Ascending aorta (tissue), 2 donors: Measurements from ENCODE around the gene WDR86. TPM values are rescaled to one million over a fixed set of nuclear protein-coding genes. Genes with fewer than 3 reads are reported as not detected.
A peak's percentile ranks its signal among the peaks of the same experiment; 100 is the strongest.

Source experiments
- DNase-seq, 2 donors: peaks; one replicate each; pipeline ENCODE4 v3.0.0-alpha.2; 2019; ENCODE audit warnings: low spot score in 2 of 2
- H3K27ac ChIP-seq, 2 donors: fragments of 200-600 bp; sonication (generic); one replicate each; pipeline ENCODE4 v1.5.1; 2016 to 2017; ENCODE audit warnings: mild to moderate bottlenecking in 1 of 2
- H3K27me3 ChIP-seq: fragments of 200-600 bp; sonication (generic); one replicate; pipeline ENCODE4 v1.5.1; 2017
- H3K36me3 ChIP-seq, 2 donors: fragments of 200-600 bp; sonication (generic); one replicate each; pipeline ENCODE4 v1.5.1; 2016
- H3K4me1 ChIP-seq, 2 donors: fragments of 200-600 bp; sonication (generic); one replicate each; pipeline ENCODE4 v1.5.1; 2016 to 2017; ENCODE audit warnings: mild to moderate bottlenecking in 1 of 2
- H3K4me3 ChIP-seq, 2 donors: fragments of 200-600 bp; sonication (generic); one replicate each; pipeline ENCODE4 v1.5.1; 2016 to 2017; ENCODE audit warnings: mild to moderate bottlenecking in 1 of 2
- H3K9me3 ChIP-seq, 2 donors: fragments of 200-600 bp; sonication (generic); one replicate each; pipeline ENCODE4 v1.5.1; 2016
- CTCF ChIP-seq, 3 experiments: fragments of 200-600 bp in 2 of 3; fragments of 450-650 bp in 1 of 3; sonication (generic) in 2 of 3; IDR thresholded peaks; one replicate each; pipeline ENCODE4 v1.5.1; 2016 to 2019; ENCODE audit warnings: antibody characterized with exemption in 3 of 3, mild to moderate bottlenecking in 1 of 3, moderate library complexity in 1 of 3
- intact Hi-C: fragments of 100-400 bp; cut with DNase I; formaldehyde crosslinking; loops from one replicate; pipeline ENCODE4 v1.15.1; 2023
- total RNA-seq: library from RNA; depleted of rRNA; stranded (reverse); fragments of >200 nt; gene quantifications from one replicate; pipeline ENCODE4 v1.1.0, GENCODE V29; 2016

WDR86 gene
- total RNA-seq, 1 donor from 2014 or later = 4.0 TPM

GRCh38 chr7:151381348-151382078 is 28.3 kb downstream of the WDR86 start:
- Histone ChIP-seq H3K4me1 (peaks cover 0 to 14% of the 10 kb centered on the region in 2 donors), H3K36me3 (peaks cover 11 to 22% of the 10 kb centered on the region in 2 donors), H3K27me3 (no peaks in the 10 kb centered on the region), H3K4me3 (peak overlapping the region; percentile 39 to 65), H3K9me3 (no peaks in the 10 kb centered on the region), H3K27ac (peak overlapping the region in 1 of 2 donors; percentile 3)
- no peak for TF ChIP-seq CTCF (IDR thresholded peaks at IDR 0.05)
- intact Hi-C loops = no loop called here
- no peak for DNase-seq

GRCh38 chr7:151381098-151381347 is 28.8 kb downstream of the WDR86 start:
- Histone ChIP-seq H3K27me3 (no peaks in the 10 kb centered on the region), H3K9me3 (no peaks in the 10 kb centered on the region), H3K36me3 (peaks cover 16 to 27% of the 10 kb centered on the region in 2 donors), H3K4me1 (peaks cover 0 to 10% of the 10 kb centered on the region in 2 donors), H3K27ac (peak overlapping the region in 1 of 2 donors; percentile 3), H3K4me3 (peak overlapping the region; percentile 39 to 65)
- intact Hi-C loops = no loop called here
- TF ChIP-seq CTCF (IDR thresholded peaks at IDR 0.05) = no peak
- no peak for DNase-seq

GRCh38 chr7:151380199-151381097 is 29.4 kb downstream of the WDR86 start:
- TF ChIP-seq CTCF (IDR thresholded peaks at IDR 0.05) = no peak
- Histone ChIP-seq H3K4me1 (peaks cover 0 to 6% of the 10 kb centered on the region in 2 donors), H3K27me3 (no peaks in the 10 kb centered on the region), H3K9me3 (no peaks in the 10 kb centered on the region), H3K4me3 (no peak overlapping the region), H3K36me3 (peaks cover 22 to 33% of the 10 kb centered on the region in 2 donors), H3K27ac (no peak overlapping the region)
- no peak for DNase-seq
- intact Hi-C loops = no loop called here

DNA sequence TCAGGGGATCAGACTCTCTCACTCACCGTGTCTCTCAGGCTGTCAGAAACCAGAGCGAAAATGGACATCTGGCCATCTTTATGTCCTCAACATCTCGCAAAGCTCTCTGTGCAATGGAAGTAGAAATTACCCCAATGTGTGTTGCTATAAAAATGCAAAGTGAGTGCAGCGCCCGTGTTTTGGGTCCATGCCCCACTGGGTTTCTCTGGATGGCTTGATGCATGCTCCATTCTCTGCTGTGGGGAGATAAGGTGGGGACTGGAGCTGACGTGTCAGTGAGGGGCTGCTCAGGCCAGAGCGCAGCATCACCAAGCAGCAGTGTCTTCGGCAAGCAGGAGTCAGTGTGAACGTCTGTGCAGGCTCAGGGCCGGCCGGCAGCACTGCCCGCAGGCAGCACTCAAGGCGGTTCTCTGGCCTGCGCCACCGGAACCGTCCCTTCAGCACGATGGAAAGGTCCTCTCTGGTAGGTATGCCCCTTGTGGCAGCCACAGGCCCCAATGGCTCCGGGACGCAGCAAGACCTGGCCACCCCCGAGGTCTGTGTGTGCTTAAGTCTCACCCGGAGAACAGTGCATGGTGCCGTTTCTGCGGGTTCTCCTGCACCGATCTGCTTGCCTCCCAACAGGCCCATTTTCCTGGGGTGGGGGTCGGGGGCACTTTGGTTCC is 30.2 kb downstream of the WDR86 start:
- TF ChIP-seq CTCF (IDR thresholded peaks at IDR 0.05) = no peak
- Histone ChIP-seq H3K4me1 (peaks cover 0 to 3% of the 10 kb centered on the region in 2 donors), H3K27ac (no peak overlapping the region), H3K36me3 (peaks cover 28 to 38% of the 10 kb centered on the region in 2 donors), H3K27me3 (no peaks in the 10 kb centered on the region), H3K4me3 (no peak overlapping the region), H3K9me3 (no peaks in the 10 kb centered on the region)
- no peak for DNase-seq
- intact Hi-C loops = no loop called here

DNA sequence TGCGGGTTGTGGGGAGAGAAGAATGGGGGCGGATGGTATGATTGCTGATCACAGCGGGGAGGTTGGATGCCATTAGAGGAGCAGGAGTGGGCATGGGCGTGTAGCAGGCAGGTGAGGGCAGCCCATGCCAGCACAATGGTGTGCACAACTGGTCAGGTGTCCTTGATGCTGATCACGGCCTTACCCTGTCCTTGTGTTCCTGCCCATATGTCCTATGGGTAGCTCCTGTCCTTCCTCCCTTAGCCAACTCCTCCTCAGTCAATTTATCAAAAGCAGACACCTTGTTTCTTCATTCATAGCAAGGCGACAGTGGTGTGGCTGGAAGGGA is 30.7 kb downstream of the WDR86 start:
- no peak for DNase-seq
- no peak for TF ChIP-seq CTCF (IDR thresholded peaks at IDR 0.05)
- no peaks in the 10 kb centered on the region for H3K9me3 ChIP-seq
- no peak overlapping the region for H3K4me3 ChIP-seq
- H3K4me1 ChIP-seq = peaks cover 0 to 3% of the 10 kb centered on the region in 2 donors
- intact Hi-C loops = no loop called here
- no peaks in the 10 kb centered on the region for H3K27me3 ChIP-seq
- peaks cover 31 to 44% of the 10 kb centered on the region in 2 donors for H3K36me3 ChIP-seq
- no peak overlapping the region for H3K27ac ChIP-seq
